Stomach smooth muscle (tissue), 2 donors: ENCODE results near the gene LNX1.
"Not testable (repeated sequence)": the region's sequence is repeated elsewhere in the genome, so short reads cannot be mapped to it uniquely, and the experiment has no call there.

ENCODE experiments used
- H3K27ac ChIP-seq: one replicate; pipeline ENCODE4 v1.7.0; 2013; ENCODE audit warnings: mild to moderate bottlenecking, low read length, inconsistent platforms
- H3K27me3 ChIP-seq, 2 donors: one replicate each; pipeline ENCODE4 v1.7.0; 2013; ENCODE audit warnings: low read length in 2 of 2; ENCODE audit not compliant: insufficient read depth in 2 of 2, control insufficient read depth in 1 of 2
- H3K36me3 ChIP-seq, 2 donors: one replicate each; pipeline ENCODE4 v1.7.0; 2013; ENCODE audit warnings: low read length in 2 of 2; ENCODE audit not compliant: control insufficient read depth in 2 of 2, insufficient read depth in 2 of 2
- H3K4me1 ChIP-seq: one replicate; pipeline ENCODE4 v1.7.0; 2013; ENCODE audit warnings: low read length; ENCODE audit not compliant: control insufficient read depth, insufficient read depth
- H3K4me3 ChIP-seq, 2 donors: one replicate each; pipeline ENCODE4 v1.7.0; 2013; ENCODE audit warnings: low read length in 2 of 2
- H3K9ac ChIP-seq, 2 donors: one replicate each; pipeline ENCODE4 v1.7.0; 2013; ENCODE audit warnings: low read length in 2 of 2, mild to moderate bottlenecking in 1 of 2
- H3K9me3 ChIP-seq, 2 donors: one replicate each; pipeline ENCODE4 v1.7.0; 2013; ENCODE audit warnings: low read length in 2 of 2; ENCODE audit not compliant: control insufficient read depth in 2 of 2
- donor health status: healthy.
- donor health status: Pancreatic carcinoma.

The LNX1 gene

DNA sequence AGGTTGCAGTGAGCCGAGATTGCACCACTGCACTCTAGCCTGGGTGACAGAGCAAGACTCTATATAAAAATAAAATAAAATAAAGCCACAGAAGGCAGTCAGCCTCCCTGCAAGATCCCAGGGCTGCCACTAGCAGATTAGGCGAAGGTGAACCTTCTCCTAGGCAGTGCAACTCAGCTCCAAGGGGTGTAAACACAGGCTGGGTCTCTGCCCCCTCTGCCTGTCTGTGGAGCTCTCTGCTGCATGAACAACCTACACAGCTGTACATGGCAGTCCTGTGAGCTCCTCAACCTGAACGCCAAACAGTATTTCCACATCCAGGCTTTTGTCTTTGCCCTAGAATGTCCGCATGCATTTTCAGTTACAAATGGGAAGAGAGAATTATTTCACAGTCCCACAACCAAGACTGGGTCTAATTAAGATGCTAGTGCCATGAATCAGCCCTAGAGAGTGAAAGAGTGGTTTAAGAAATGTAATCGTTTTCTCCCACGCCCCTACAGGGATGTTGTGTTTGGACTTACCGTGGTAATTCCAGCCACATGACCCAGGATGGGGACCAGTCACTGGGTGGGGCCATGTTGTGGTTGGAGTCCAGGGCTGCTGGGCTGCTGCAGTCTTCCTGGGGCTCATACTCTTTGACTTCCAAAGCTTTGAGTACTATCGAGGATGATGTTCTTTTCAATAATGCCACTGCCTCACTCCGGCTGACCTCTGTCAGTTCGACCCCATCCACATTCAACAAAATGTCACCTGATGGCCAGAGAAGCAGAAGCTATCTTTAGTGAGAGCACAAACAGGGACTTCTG is 114.9 kb downstream of the LNX1 start:
- H3K4me1 ChIP-seq: no peaks in the 10 kb centered on the region
- H3K9me3 ChIP-seq: no peaks in the 10 kb centered on the region
- H3K27ac ChIP-seq: no peak overlapping the region
- H3K4me3 ChIP-seq: no peak overlapping the region
- no peaks in the 10 kb centered on the region for H3K27me3 ChIP-seq
- H3K36me3 ChIP-seq: no peaks in the 10 kb centered on the region
- no peak overlapping the region for H3K9ac ChIP-seq

DNA sequence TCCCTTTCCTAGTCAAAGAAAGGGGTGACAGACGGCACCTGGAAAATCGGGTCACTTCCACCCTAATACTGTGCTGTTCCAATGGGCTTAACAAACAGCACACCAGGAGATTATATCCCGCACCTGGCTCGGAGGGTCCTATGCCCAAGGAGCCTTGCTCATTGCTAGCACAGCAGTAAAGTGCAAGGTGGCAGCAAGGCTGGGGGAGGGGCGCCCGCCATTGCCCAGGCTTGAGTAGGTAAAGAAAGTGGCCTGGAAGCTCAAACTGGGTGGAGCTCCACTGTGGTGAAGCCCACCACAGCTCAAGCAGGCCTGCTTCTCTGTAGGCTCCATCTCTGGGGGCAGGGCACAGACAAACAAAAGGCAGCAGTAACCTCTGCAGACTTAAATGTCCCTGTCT is 124.7 kb downstream of the LNX1 start:
- not testable (repeated sequence) for H3K27ac ChIP-seq, H3K4me1 ChIP-seq, H3K9me3 ChIP-seq, H3K9ac ChIP-seq, H3K4me3 ChIP-seq, H3K27me3 ChIP-seq, H3K36me3 ChIP-seq

DNA sequence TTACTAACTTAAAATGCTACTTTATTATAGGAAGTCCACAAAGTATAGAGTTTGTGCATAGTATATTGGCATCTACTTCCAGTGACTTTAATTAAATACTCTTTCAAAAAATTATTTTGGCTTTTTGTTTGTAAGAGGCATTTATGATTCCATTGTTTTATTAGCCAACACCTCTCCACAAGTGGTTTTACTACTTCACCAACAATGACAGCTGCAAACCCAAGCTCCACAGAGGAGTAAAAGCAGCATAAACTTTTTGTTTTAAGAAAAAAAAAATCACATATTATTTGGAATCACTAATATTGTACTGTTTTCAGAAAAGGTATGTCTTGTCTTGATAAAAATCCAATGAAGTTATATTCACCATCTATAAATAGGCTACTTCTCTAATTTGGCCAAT is 125.4 kb downstream of the LNX1 start:
- Histone ChIP-seq H3K27ac (no peak overlapping the region), H3K9me3 (peaks cover 0 to 5% of the 10 kb centered on the region in 2 donors), H3K9ac (no peak overlapping the region), H3K4me3 (no peak overlapping the region), H3K36me3 (peaks cover 0 to 7% of the 10 kb centered on the region in 2 donors), H3K27me3 (no peaks in the 10 kb centered on the region), H3K4me1 (no peaks in the 10 kb centered on the region)

DNA sequence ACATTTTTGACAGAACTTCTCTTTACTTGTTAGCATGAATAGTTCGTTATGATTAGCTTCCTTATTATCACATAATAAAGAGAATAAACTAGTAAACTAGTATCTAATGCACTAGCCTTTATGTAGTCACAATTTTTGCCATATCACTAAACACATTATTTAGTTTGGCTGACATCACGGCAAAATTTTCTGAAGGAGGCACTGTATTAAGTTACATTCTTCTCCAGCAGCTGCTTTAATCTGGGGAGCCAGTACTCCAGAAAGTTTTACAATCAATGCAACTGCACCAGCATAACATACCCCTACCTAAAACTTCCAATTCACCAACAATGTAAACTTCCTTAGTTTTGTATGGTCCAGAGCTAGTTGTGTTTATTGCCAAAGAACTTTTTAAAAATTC is 126.0 kb downstream of the LNX1 start:
- Histone ChIP-seq H3K27ac (no peak overlapping the region), H3K27me3 (no peaks in the 10 kb centered on the region)

DNA sequence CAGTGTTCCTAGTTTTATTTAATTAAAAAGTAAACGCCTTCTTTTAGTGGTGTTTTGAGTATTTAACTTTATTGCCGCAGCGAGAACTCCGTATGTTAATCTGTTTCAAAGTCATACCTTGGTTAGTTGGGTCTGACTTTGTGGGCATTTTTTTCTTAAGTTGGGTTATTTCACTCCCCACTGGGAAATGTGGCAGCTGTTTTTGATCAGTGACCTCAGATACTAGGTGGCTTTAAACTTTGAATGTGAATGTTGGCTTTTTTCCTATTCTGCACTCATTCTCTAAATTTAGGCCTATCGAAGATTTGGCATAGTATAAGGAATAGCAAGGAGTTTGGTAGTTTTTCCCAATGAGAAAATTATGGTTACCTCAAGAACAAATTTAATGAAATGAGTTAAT is 127.9 kb downstream of the LNX1 start:
- no peak overlapping the region for H3K9ac ChIP-seq
- H3K27ac ChIP-seq: no peak overlapping the region

More for the DNA sequence above, 126.0 kb downstream of the LNX1 start:
- Histone ChIP-seq H3K9me3 (peaks cover 0 to 5% of the 10 kb centered on the region in 2 donors), H3K9ac (no peak overlapping the region), H3K4me3 (no peak overlapping the region), H3K4me1 (no peaks in the 10 kb centered on the region), H3K36me3 (peaks cover 0 to 10% of the 10 kb centered on the region in 2 donors)

DNA sequence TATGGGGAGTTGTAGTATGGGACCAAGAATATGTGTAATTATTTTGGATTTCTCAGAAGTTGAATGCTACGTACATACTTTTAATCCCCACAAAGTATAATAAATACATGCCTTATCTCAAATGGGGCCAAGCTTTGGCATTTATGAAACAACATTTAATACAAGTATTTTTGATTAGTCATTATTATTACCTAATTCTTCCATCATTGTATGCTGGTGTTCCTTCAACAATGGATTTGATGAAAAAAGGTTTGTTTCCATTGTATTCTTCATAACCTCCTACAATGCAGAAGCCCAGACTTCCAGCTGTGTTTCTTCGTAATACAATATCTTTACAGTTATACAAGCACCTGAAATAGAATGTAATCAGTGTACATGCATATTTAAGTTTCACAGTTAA is 130.0 kb downstream of the LNX1 start:
- Histone ChIP-seq H3K27ac (no peak overlapping the region), H3K36me3 (peaks cover 0 to 14% of the 10 kb centered on the region in 2 donors), H3K27me3 (no peaks in the 10 kb centered on the region), H3K4me3 (no peak overlapping the region), H3K4me1 (no peaks in the 10 kb centered on the region), H3K9ac (no peak overlapping the region), H3K9me3 (peaks cover 0 to 1% of the 10 kb centered on the region in 2 donors)

More for the DNA sequence above, 127.9 kb downstream of the LNX1 start:
- Histone ChIP-seq H3K27me3 (no peaks in the 10 kb centered on the region), H3K4me1 (no peaks in the 10 kb centered on the region), H3K9me3 (peaks cover 0 to 5% of the 10 kb centered on the region in 2 donors), H3K4me3 (no peak overlapping the region), H3K36me3 (peaks cover 0 to 14% of the 10 kb centered on the region in 2 donors)

DNA sequence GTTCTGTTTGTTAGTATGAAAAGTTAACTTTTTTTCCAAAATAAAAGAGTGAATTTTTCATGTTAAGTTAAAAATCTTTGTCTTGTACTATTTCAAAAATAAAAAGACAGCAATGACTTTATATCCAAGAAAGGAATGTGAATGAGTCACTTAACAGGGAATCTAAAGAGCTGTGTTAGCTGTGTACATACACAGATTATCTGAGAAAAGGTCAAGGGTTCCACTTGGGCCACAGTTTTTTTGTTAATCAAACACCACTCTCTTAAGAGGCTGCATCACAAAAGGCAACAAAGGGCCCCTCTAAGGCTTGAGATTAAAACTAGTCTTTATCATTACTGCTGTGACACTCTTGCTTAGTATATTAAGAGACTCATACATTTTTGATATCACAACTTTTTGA is 131.7 kb downstream of the LNX1 start:
- Histone ChIP-seq H3K36me3 (peaks cover 2 to 27% of the 10 kb centered on the region in 2 donors), H3K27ac (no peak overlapping the region), H3K27me3 (no peaks in the 10 kb centered on the region), H3K9ac (no peak overlapping the region), H3K9me3 (no peaks in the 10 kb centered on the region), H3K4me1 (no peaks in the 10 kb centered on the region), H3K4me3 (no peak overlapping the region)

DNA sequence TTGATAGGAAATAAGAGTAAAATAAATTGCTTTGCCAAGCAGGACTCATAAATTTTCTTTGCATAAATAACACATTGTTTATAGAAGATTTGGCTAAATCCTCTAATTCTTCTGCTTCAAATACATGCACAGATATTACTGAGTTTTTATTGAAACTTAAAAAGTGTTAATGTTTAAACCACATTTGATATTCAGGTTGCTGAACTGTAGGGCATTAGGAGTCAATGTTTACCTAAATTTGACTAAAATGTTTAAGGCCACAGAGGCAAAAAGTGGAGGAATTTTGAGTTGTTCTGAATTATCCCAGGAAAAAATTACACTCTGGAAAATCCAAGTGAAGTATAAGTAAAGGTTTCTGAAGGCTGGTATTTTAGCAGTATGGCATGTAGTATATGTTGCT is 135.1 kb downstream of the LNX1 start:
- Histone ChIP-seq H3K36me3 (peaks cover 11 to 32% of the 10 kb centered on the region in 2 donors), H3K4me1 (no peaks in the 10 kb centered on the region), H3K9me3 (no peaks in the 10 kb centered on the region), H3K27me3 (no peaks in the 10 kb centered on the region), H3K4me3 (no peak overlapping the region), H3K9ac (no peak overlapping the region), H3K27ac (no peak overlapping the region)

DNA sequence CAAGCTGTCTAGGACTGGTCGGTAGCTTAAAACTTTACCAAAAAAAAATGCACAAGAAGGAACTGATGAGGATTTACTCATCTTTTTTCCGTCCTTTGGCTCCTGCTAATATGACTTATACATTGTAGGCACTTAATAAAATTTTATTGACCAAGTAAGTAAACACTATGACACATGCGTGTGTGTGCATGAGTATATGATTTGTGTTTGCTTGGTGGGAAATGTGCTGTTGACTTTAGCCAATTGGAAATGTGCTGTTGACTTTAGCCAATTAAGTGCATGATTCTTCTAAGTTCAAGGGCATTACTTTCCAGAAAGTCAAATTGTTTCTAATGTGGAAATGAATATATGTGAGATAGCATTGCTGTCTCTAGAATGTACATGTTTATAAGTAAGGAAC is 135.5 kb downstream of the LNX1 start:
- no peak overlapping the region for H3K4me3 ChIP-seq

DNA sequence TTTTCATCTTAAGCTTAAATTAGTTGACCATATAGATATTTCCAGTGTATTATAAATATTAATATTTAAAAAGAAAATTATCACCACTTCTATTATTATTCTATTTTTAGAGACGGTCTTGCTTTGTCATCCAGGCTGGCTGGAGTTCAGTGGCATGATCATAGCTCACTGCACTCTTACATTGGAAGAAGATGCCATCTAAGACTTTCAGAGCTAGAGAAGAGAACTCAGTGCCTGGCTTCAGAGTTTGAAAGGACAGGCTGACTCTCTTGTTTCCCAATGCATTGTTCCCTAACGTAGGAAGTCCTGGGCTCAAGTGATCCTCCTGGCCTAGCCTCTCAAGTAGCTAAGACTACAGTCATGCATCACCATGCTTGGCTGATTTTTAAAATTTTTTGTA is 137.9 kb downstream of the LNX1 start:
- H3K9me3 ChIP-seq: no peaks in the 10 kb centered on the region
- peaks cover 11 to 25% of the 10 kb centered on the region in 2 donors for H3K36me3 ChIP-seq
- H3K4me1 ChIP-seq: no peaks in the 10 kb centered on the region
- no peak overlapping the region for H3K27ac ChIP-seq
- no peak overlapping the region for H3K4me3 ChIP-seq
- H3K9ac ChIP-seq: no peak overlapping the region
- H3K27me3 ChIP-seq: no peaks in the 10 kb centered on the region

More for the DNA sequence above, 135.5 kb downstream of the LNX1 start:
- peaks cover 11 to 28% of the 10 kb centered on the region in 2 donors for H3K36me3 ChIP-seq
- H3K27me3 ChIP-seq: no peaks in the 10 kb centered on the region
- no peak overlapping the region for H3K27ac ChIP-seq
- H3K9me3 ChIP-seq: no peaks in the 10 kb centered on the region
- no peaks in the 10 kb centered on the region for H3K4me1 ChIP-seq
- H3K9ac ChIP-seq: no peak overlapping the region

DNA sequence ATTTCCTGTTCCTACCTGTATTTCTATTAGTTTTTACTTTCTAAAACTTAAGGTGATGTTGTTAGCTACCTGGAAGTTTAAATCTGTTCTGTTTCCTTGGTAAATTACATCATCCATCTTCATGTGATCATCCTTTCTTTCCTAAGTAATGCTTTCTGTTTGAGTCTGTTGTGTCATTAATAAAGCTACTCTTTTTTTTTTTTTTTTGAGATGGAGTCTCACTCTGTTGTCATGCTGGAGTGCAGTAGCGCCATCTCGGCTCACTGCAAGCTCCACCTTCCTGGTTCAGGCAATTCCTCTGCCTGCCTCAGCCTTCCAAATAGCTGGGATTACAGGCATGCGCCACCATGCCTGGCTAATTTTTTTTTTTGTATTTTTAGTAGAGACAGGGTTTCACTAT is 140.5 kb downstream of the LNX1 start:
- Histone ChIP-seq H3K4me1 (no peaks in the 10 kb centered on the region), H3K4me3 (no peak overlapping the region), H3K27ac (no peak overlapping the region), H3K9ac (no peak overlapping the region), H3K9me3 (no peaks in the 10 kb centered on the region), H3K36me3 (peaks cover 11 to 27% of the 10 kb centered on the region in 2 donors), H3K27me3 (no peaks in the 10 kb centered on the region)
